C1 segment of cervical spinal cord (tissue), 14 donors: Measurements from ENCODE around the gene NTM.

Experiments used
- DNase-seq, 14 donors: peaks; one replicate each; lab custom pipeline; 2025; lab: John Stamatoyannopoulos, UW

The NTM gene

GRCh38 chr11:131637469-131638175 is 267.2 kb downstream of the NTM start:
- DNase-seq: no peak

GRCh38 chr11:131638889-131639288 is 268.5 kb downstream of the NTM start:
- DNase-seq: no peak

DNA sequence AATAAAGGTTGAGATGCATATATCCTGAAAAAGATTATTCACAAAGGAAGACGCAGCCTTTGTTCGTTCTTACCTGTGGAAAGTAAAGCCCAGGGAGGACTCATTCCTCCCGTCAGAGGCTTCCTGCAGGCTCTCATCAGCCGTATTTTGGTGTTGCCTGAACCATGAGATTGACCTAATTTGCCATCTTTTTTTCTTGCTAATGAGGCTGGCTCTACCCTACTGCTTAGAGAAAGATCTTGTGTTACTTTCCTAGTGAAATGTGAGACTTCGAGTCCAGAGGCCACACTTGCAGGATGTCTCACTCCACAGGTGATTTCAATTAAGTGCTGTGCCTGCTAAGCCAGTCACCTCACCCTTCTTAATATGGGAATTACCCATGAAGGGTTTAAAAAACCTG is 269.9 kb downstream of the NTM start:
- DNase-seq: no peak

GRCh38 chr11:131642756-131643531 is 272.5 kb downstream of the NTM start:
- DNase-seq: no peak

DNA sequence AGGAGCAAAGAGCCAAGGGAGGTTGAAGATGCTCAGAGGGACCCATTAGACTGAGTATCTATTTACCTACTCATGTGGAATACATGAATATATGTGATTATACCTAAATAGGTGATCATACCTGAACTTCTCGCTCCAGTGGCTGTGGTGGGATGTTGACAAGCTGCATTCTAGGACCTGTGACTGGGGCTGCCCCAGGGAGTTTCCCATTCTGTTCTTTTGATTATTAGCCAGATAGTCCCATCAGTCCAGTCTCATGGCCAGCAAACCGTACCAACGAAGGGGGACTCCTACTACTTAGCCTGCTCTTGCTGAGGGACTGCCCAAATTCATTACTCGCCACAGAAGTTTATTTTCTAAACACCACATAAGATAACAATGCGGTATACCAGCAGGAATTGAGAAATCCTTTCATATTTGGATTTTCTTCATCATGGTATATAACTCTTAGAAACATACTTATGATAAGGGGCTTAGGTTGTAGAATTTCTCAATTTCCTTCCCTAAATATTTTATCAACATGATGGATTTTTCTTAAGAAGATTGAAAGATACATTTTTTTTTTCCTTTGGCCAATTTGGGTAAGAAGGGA is 273.9 kb downstream of the NTM start:
- DNase-seq: no peak

DNA sequence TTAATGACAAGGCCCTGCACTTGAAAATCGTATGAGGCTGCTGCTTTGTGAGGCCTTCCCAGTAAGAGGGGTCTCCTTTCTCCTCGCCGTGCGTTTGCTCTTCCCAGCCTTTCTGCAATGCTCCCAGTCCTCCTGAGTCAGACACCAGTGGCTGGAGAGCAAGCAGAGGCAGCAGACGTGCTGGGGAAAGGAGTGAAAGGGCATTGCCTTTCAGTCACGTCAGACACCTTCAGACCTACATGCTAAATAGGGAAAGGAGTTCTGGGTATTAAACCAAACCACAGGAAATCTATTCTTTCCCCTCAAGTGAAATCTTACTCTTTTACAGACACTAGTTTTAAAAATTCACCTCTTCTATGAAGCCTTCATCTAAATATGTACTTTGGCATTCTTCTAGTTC is 274.8 kb downstream of the NTM start:
- DNase-seq: no peak

DNA sequence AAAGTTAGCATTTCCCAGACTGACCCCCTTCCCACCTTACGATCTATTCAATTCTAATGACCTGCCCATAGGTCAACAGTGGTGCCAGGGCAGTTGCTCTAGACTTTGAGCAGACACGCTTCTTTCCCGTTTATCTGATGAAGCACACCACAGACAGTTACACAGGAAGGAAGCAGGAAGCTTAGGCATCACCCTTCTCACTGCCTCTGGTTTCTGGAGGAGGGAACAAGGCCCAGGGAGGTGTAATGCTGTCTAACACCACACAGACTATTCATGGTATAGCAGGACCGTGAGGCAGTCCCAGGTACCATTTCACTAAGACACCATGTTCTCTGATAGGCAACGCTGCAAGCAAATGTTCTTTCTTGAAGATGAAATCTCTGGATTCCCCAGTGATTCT is 279.4 kb downstream of the NTM start:
- no peak for DNase-seq

DNA sequence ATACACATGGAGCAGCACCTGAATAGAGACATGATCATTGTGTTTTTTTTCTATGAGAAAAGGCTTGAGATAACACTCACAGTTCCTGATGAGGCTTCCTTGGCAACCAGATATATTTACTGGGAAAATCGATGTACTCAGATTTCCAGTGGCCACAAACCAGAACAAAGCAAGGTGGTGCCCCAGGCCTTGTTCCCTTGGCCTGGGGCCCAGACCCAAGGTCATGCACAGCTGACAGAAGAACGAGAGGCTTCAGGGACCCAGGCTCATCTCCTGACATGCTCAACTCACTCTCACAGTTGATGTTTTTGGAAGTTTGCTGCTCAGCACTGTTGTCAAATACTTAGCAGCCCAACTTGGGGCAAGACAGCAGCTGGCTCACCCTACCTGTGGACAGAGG is 281.8 kb downstream of the NTM start:
- DNase-seq: no peak

DNA sequence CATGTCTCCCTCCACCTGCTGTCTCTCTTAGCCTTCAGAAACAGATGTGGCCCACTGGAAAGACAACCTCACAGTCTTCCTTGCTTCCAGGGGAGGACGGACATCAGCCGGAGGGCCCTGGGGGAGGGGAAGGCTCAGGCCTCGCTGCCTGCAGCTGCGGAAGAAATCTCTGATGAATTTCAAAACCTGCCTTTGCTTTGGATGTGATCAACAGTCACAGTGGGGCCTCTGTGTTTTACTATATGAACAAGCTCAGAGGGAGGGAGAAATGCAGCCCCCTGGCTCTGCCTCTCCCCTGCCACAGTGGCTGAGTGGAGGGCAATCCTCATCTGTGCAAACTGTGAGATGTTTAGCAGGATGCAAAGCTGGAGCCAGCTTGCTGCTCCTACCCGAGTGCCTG is 282.8 kb downstream of the NTM start:
- peak in 1 of 14 donors; percentile 30 for DNase-seq

- DNase-seq: no peak
These were observed 284.4 kb downstream of the NTM start for GRCh38 chr11:131654849-131655248.

- DNase-seq: no peak
These were observed 285.9 kb downstream of the NTM start for GRCh38 chr11:131656179-131656838.

DNA sequence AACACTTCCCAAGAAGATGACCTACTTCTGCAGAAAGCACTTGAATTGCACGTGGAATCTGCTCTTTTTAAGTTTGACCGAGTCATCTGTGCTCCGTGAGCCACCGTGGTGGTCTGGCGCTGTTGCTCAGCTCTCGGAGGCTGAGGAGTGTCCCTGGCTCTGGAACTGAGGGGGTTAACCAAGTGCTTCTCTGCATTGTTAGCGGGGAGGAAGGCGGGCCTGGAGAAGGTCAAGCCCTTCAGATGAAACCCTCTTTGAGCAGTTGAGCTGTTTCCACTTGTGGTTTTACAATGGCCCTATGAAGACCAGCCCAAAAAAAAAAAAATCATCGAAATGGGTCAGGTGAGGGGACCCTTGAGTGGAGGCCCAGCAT is 286.4 kb downstream of the NTM start:
- DNase-seq: no peak

DNA sequence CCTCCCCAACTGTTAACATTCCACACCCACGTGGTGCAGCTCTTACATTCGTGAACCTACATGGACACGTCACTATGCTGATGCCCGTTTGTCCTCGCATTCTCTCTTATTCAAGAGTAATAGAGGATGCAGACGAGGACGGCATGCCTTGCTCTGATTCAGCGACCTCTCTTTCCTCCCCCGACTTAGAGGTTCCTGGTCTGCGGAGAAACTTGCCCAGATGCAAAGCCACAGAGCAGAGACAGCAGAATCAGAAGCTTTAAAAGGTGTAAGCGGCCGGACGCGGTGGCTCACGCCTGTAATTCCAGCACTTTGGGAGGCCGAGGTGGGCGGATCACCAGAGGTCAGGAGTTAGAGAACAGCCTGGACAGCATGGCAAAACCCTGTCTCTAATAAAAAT is 288.0 kb downstream of the NTM start:
- no peak for DNase-seq

GRCh38 chr11:131658952-131659351 is 288.5 kb downstream of the NTM start:
- DNase-seq: no peak

GRCh38 chr11:131659931-131660330 is 289.5 kb downstream of the NTM start:
- DNase-seq: peak in 1 of 14 donors; percentile 14

DNA sequence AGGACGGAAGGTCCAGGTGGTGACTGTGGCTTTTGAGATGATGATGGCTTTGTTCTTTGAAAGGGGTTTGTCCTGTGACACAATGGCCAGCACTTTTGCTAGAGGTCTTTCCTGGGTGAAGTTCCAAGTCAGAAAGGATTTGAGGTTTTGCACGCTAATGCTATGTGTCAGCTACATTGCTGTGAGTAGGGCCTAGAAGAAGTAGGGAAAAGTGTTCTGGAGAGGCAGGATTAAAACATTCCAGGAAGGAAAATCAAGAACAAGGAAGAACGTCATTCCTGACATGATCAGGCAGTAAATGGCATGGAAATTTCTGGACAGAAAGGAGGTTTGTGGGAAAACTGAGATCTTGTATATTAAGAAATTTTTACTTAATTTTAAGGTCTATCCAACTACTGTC is 290.7 kb downstream of the NTM start:
- no peak for DNase-seq

DNA sequence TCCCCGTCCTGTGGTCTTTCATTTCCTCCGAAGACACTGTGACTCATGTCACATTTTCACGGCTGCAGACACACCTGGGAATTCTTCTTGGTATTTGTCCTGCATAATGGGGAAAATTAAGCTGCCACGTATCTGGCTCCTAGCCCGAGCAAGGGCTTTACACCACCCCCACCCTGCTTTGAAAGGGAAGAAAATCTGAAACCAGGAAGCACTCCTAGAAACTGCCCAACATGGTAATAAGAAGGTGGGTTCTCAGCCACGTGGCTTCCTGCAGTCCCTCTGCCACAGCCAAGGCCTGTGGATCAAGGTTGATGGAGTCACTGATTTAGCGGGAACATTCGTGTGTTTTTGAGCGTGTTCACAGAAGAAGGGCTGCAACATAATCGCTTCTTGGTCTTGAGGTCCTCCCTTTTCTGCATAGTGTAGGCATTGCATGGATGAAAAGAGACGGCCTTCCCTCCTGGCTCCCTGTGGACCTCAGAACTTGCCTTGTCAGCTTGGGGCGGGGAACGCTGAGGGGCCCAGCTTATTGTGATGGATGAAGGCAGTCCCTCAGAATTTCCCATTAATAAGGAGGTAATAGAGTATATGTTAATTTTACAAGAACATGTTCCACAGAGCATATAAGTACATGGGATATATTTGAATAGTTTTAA is 292.0 kb downstream of the NTM start:
- peak in 2 of 14 donors; percentile 20 to 53 for DNase-seq

- DNase-seq: no peak
These were observed 292.6 kb downstream of the NTM start for GRCh38 chr11:131662993-131663392.

DNA sequence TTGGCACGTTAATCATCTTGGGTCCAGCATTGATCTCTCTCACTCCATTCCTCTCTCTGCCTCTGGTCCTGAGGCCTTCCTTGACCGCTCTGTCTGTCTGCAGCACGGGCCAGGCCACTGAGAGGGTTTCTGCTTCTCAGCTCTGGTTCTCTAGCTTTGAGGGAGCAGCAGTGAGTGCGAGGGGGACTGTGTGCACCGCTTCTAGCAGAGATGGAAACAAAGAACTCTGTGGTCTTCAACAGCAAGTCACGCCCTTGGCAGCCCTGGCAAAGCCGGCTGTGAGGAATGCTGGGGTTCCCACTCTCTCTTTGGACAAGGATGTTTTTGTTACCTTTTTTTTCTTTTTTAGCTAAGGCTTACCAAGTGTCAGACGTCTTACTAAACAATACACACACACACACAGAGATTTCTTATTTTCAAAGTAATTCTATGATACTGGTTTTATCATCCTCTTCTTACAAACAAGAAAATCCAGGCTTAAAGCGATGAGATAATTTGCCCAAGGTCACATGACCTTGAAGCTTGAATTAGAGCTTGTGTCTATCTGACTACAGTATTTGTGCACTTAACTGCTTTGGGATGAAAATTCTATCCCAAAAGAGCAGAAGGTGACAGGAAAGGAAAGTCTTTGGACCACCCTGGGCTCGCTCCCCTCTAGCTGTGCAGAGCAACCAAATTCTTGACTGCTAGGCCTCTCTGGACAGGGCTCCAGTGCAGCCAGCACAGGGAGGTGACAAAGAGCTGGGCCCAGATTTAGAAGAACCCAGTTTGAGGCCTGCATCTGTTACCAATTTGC is 293.2 kb downstream of the NTM start:
- peak in 10 of 14 donors; percentile 31 to 85 (median 64) for DNase-seq

DNA sequence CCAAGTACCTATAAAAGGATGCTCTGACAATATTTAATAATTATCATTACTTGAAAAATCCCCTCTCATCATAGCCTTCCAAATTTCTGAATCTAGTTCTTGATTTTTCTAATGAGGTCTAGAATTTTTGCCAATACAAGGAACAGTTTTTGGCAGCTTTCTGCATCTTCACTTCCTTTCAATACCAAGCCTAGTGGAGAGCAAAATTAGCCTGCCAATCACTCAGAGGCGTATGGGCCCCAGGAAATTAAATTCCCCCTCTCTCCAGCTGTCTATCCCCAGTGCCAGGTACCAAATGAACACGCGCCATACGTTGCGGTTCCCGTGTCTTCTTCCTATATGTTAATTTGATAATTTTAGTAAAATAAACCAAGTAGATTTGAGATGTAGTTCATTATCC is 293.9 kb downstream of the NTM start:
- no peak for DNase-seq

- peak in 5 of 14 donors; percentile 25 to 53 (median 40) for DNase-seq
These were observed 294.4 kb downstream of the NTM start for GRCh38 chr11:131664816-131665215.
